Amniotic epithelial cell (primary cell): ENCODE measurements around the gene NAV2.
"Not testable (repeated sequence)": the region's sequence is repeated elsewhere in the genome, so short reads cannot be mapped to it uniquely, and the experiment has no call there.

Experiments used
- DNase-seq: peaks from one replicate; pipeline ENCODE4 v3.0.0-alpha.2; 2010; ENCODE audit warnings: low read depth

NAV2 gene

DNA sequence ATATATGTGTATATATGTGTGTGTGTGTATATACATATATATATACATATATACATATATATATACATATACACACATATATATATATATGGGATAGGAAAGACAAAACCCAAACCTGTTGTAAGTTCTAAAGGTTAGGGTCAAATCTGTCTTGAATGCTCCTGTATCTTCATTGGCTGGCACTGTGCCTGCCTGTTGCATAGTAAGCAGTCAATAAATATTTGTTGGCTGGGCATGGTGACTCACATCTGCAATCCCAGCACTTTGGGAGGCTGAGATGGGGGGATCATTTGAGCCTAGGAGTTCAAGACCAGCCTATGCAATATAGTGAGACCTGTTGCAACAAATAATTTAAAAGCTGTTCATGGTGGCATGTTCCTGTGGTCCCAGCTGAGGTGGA lies 242.3 kb downstream of the NAV2 start:
- no peak for DNase-seq

- no peak for DNase-seq
Measured at GRCh38 chr11:19955660-19956059, 243.0 kb downstream of the NAV2 start.

DNA sequence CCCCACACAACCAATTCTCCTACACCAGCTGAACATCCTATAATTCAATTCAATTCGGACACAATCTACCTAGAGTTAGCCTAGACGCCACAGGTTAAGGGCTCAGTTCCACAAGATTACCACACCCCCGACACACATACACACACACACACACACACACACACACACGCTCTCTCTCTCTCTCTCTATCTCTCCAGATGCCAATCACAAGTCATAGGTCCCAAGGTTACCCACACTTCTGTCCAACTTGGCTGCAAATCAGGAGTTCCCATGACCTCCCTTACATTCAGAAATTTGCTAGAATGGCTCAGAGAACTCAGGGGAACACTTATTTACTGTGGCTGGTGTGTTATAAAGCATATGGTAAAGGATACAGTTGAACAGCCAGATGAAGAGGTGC lies 243.6 kb downstream of the NAV2 start:
- DNase-seq, result no peak

GRCh38 chr11:19957294-19957943 lies 244.8 kb downstream of the NAV2 start:
- peak; percentile 85 for DNase-seq

DNA sequence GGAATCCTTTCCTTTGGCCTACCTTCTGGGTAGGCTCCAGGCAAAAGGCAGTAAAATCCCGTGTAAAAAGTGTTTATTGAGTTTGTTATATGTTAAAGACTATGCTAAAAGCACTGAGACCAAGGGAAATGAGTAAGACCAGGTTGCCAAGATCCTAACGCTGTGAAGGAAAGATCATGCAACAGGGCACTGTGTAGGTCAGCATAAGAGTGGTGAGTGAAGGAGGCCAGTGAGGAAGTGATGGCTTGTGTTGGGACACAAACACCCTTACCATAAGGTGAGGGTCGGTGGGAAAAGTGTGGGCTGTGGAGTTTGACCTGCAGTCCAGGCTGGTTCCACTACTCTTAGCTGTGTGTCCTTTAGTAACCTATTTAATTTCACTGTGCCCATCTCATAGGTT lies 245.6 kb downstream of the NAV2 start:
- DNase-seq, result no peak

GRCh38 chr11:19959210-19959609 lies 246.6 kb downstream of the NAV2 start:
- DNase-seq, result no peak

DNA sequence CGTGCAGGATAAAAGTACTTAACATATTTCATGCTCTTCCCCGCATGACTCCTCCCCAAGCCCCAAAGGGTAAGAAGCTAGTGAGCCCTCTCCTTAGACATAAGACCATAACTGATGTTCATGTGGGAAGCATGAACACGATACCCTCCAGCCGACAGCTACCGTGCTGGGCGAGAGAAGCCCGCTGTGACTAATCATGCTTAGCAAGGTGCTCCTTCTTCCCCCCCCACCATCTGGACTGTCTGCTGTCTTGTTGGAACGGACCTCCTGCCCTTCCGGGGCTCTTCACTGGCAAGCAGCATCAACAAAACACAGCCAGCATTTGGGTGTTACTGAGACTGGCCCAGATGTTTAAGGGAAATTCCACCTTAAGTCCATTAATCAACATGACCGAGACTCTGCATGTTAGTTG lies 247.0 kb downstream of the NAV2 start:
- DNase-seq, result no peak

GRCh38 chr11:19960410-19960809 lies 247.8 kb downstream of the NAV2 start:
- DNase-seq, result not testable (repeated sequence)

DNA sequence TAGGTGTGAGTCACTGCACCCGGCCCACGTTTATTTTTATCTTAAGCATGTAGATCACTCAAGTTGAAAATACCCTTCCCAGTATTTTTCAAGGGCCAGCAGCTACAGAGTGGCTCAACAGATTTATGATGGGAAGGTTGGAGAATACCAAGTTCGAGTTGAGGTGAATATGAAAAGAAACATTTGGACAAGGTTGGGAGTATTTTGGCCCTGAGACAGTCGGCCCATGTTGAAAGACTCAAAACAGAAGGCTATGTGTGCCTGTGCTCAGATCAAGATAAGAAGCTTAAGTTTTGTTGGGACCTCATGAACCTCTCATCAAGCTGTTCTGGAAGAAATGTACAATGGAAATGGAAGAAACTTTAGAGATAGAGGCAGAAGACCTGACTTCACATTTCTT lies 248.6 kb downstream of the NAV2 start:
- DNase-seq, result peak; percentile 84

DNA sequence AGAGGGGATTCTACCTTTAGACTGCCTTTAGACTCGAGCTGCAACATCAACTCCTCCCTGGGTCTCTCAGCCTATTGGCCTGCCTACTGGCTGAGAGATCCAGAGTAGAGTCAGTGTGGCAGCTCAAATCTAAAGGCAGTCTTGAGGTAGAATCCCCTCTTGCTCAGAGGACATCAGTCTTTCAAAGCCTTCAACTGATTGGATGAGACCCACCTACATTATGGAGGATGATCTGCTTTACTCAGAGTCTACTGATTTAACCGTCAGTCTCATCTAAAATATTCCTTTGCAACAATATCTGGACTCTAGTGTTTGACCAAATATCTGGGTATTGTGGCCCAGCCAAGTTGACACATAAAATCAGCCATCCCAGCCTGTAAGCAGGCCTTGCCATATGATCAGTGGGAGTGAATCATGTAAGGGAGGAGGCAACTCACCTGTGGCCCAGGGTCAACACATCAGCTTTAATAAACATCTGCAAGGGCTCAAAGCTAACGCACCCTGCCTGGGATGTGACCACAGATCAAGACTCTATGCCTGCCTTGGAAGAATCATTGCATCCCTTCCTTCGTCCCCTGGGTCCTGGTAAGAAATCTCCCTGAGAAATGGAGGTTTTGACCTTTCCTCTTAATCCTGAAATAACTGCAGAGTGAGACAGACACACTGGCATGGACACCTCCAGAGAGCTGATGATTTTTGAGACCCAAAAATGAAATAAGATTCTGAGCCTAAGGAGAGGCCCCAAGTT lies 249.6 kb downstream of the NAV2 start:
- peak; percentile 83 for DNase-seq

DNA sequence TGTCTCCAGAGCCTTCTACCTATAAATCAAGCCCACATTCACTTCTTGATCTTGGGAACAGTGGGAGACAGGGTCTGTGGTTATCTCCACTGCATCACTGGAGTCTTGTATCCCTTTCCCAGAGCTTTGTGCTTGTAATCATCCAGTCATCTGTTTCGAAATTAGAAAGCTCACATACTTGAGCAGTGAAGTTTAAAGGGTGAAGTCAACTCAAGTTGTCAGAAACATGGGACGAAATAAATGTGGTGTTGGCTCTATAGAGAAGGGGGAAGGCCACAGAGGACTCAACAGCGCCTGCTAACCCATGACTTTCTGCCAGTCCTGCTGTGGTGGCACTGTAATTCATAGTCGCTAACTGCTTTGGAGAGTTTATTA lies 250.2 kb downstream of the NAV2 start:
- peak; percentile 99 for DNase-seq

DNA sequence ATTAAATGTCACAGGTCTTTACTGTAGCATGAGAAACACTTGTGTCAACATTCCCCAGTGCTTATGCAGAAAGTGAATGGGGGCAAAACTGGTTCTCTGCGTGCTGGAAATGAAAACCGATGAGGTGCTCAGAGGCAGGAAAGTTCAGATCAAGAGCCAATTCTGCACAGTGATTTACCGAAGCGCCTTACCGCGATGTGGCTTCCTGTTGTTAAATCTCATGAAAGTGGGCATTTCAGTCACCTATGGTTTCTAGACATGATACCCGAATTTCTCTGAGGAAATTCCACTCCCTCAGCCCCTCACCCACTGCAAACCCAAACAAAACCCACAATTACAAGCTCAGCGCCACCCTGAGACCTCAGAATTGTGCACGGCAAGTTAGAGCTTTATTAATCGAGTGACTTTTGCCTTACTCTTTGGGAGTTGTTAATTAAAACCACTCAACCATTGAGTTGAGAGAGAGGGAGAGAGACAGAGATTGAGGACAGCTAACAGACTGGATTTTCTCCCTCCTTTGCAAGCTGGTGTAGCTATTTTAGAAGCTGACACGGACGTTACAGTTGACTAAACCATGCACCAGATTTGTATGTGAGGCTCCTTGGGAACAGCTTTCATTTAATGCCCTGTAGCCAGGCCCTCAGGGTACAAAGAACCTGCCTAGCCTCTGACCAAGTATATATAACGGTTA lies 251.2 kb downstream of the NAV2 start:
- DNase-seq, result no peak

GRCh38 chr11:19966441-19966840 lies 253.8 kb downstream of the NAV2 start:
- no peak for DNase-seq

- DNase-seq, result no peak
Measured at GRCh38 chr11:19966927-19967326, 254.3 kb downstream of the NAV2 start.

DNA sequence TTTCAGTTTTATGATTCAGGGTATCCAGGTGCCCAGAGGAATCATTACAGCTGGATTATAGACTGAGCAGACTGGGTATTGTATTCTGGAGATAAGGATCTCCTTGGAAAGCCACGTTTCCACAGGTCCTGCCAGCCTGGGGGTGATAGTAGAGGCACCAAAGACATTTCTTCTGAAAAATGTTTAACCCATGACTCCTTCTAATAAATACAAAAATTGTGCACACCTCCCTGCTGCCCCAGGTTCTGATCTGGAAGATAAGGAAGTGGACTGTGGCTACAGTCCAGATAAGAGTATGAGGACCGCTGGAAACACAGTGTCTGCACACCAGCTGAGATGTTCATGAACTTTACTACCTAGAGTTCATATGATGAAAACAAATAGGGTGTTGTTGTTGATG lies 255.2 kb downstream of the NAV2 start:
- DNase-seq, result no peak

DNA sequence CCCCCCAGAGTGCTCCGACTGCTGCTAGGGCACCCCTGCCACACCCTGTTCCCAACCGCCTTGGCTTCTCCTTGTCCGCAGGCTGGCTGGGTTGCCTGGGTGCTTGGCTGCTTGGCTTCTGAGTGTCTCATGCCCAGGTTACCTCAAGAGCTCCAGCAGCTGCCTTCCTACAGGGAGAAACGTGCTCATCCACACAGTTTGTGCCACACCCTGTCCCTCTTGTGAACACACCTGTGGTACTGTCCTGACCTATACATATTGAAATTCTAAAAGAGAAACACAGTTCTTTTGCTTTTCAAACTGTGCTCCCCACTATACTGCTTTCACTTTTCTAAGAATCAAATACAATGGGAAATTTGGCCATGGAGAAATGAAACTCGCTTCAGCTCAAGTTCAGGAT lies 256.2 kb downstream of the NAV2 start:
- DNase-seq, result no peak

DNA sequence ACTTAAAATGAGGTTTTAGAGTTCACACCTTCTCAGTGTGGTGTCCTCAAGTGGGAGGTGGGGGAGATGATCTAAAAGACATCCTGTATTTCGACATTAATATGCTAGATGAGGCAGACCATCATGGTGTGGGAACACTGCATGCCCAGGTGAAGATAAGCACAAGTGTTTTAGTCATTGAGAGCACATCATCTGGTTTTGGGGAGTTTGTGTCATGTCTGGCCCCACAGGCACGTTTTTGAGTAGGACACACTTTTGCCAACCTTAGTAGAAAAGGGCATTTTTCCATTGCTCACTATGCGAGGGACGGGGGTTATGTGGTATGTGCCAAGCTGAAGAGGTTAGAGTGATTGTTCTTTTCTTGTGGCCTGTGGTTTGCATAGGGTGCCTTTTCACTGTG lies 258.3 kb downstream of the NAV2 start:
- DNase-seq, result peak; percentile 50

DNA sequence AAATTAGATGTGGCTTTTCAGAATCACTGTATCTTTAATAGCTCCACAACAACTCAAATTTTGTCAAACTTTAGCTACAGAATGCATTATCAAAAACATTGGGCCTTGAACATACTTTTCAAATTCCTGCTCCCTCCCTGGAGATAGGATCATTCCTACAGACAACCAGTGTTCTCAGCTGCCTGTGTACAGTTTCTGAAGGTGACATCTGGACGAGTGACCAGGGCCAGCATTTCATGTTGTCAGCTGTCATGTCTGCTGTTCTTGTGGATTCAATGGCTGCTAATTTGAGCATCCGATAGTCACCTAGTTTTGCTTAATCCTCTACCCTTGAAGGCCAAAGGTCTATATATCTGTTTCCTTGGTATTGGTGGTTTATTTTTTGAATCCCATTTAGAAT lies 259.5 kb downstream of the NAV2 start:
- DNase-seq, result no peak

DNA sequence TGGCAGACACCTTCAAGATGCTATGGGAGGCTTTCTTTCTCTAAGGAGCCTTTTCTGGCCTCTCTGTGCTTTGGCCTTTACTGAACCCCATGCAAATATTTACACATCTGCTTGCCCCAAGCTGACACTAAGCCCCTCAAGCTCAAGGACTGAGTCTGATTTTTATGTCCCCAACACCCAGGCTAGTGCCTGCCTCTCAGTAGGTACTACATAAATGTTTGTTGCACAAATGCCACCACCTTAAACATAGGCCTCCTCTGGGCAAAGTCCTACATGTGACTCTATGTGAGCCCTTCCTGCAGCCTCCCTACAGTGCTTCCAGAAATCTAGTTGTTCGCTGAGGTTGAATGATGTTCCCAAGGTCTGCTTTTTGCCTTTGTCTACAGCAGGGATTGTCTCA lies 260.0 kb downstream of the NAV2 start:
- no peak for DNase-seq

GRCh38 chr11:19973136-19973635 lies 260.5 kb downstream of the NAV2 start:
- no peak for DNase-seq

- DNase-seq, result no peak
Measured at GRCh38 chr11:19974886-19975285, 262.2 kb downstream of the NAV2 start.

DNA sequence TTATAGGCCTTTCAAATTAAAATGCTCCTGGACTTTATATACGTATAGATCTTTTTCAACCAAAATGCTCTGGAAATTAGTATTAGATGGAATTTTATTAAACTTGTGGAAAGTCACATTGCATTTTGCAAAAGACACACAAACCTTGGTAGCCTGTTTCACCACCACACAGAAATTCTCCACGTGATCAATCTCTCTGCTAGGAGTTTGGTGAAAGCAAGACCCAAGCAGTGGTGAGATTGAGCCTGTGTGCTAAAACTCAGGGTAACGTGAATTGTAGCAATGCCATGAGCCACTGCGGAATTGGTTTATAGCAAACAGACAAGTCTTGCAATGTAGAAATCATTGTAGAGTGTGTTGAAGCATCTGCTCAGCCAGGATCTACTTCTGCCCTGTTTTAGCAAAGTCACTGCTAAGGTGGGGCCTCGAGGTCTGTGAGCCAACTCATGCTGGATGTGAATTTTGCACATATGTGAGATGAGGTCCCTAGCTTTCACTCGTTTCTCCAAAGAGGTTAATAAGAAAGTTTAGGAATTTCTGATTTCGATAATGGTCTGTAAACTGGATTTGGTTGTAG lies 262.9 kb downstream of the NAV2 start:
- no peak for DNase-seq
